CD4-positive, alpha-beta T cell (primary cell): ENCODE results near the gene SPSB4. TPM values are rescaled to one million over a fixed set of nuclear protein-coding genes. Genes with fewer than 3 reads are reported as not detected.

Experiments
- ATAC-seq: fragments of 200-7000 bp; cut with Tn5 transposase; one replicate; pipeline ENCODE4 v1.10.0; 2022; ENCODE audit warnings: mild to moderate bottlenecking; ENCODE audit not compliant: poor library complexity
- CTCF ChIA-PET: fragments of 350-600 bp; sonication (Branson Sonifier 250); formaldehyde crosslinking; loops from one replicate; lab custom pipeline; 2021; ENCODE audit warnings: antibody characterized with exemption, inconsistent platforms; lab: Charles Lee
- POLR2A ChIA-PET: fragments of 350-600 bp; sonication (Branson Sonifier 250); formaldehyde crosslinking; loops from one replicate; lab custom pipeline; 2021; ENCODE audit warnings: antibody characterized with exemption, inconsistent platforms; lab: Charles Lee
- DNase-seq, 14 experiments: peaks; one replicate each; pipeline ENCODE4 v3.0.0-alpha.2; 2013 to 2020; ENCODE audit warnings: mixed read lengths in 2 of 14
- H3K27ac ChIP-seq, 2 donors: one replicate each; pipeline versions ENCODE4 v1.5.1 to v1.7.0; 2013; ENCODE audit warnings: low read length in 2 of 2, low read depth in 1 of 2, mild to moderate bottlenecking in 1 of 2
- H3K27me3 ChIP-seq, 2 experiments: 1 replicate in 1 of 2; 2 replicates in 1 of 2; pipeline versions ENCODE4 v1.6.1 to v1.7.0; 2013; ENCODE audit warnings: low read length in 2 of 2, control low read depth in 1 of 2, mild to moderate bottlenecking in 1 of 2, moderate library complexity in 1 of 2; ENCODE audit not compliant: insufficient read depth in 2 of 2, control insufficient read depth in 1 of 2
- H3K36me3 ChIP-seq: one replicate; pipeline ENCODE4 v1.6.1; 2013; ENCODE audit warnings: low read length, control low read depth; ENCODE audit not compliant: insufficient read depth
- H3K4me1 ChIP-seq: one replicate; pipeline ENCODE4 v1.6.1; 2013; ENCODE audit warnings: low read length, control low read depth; ENCODE audit not compliant: insufficient read depth
- H3K4me3 ChIP-seq: one replicate; pipeline ENCODE4 v1.5.1; 2013; ENCODE audit warnings: mild to moderate bottlenecking, low read length, moderate library complexity
- H3K9me3 ChIP-seq, 2 experiments: 1 replicate in 1 of 2; 2 replicates in 1 of 2; pipeline versions ENCODE4 v1.6.1 to v1.7.0; 2013; ENCODE audit warnings: low read length in 2 of 2, mild to moderate bottlenecking in 2 of 2, control low read depth in 1 of 2, moderate library complexity in 1 of 2; ENCODE audit not compliant: control insufficient read depth in 1 of 2, insufficient read depth in 1 of 2
- H3K27ac Mint-ChIP-seq: one replicate; pipeline ENCODE4 v1.8.0; 2020; ENCODE audit warnings: mixed read lengths
- H3K27me3 Mint-ChIP-seq: one replicate; pipeline ENCODE4 v1.8.0; 2021; ENCODE audit warnings: mixed read lengths
- H3K36me3 Mint-ChIP-seq: one replicate; pipeline ENCODE4 v1.8.0; 2021; ENCODE audit warnings: low read depth, mixed read lengths
- H3K4me1 Mint-ChIP-seq: one replicate; pipeline ENCODE4 v1.8.0; 2021; ENCODE audit warnings: low read depth, mixed read lengths
- H3K4me3 Mint-ChIP-seq: one replicate; pipeline ENCODE4 v1.8.0; 2020; ENCODE audit warnings: mild to moderate bottlenecking, mixed read lengths
- H3K9me3 Mint-ChIP-seq: one replicate; pipeline ENCODE4 v1.8.0; 2020; ENCODE audit warnings: mixed read lengths
- CTCF ChIP-seq: fragments of 200-600 bp; IDR thresholded peaks from one replicate; pipeline ENCODE4 v1.8.0; 2022; ENCODE audit warnings: antibody characterized with exemption, mild to moderate bottlenecking
- intact Hi-C, 2 experiments: fragments of 100-400 bp; cut with DNase I in 1 of 2; cut with micrococcal nuclease in 1 of 2; formaldehyde crosslinking; loops; one replicate each; pipeline versions ENCODE4 v1.15.1 to v1.9.0; 2023 to 2025; cut with DNase I, micrococcal nuclease
- total RNA-seq, 174 experiments: library from RNA in 2 of 174; stranded (reverse) in 2 of 174; gene quantifications; one replicate each; pipeline ENCODE4 v1.2.3 and lab custom pipeline; 2021 to 2026

SPSB4 gene
- total RNA-seq, 2 experiments from 2014 or later: not detected

GRCh38 chr3:141109751-141110150 lies 58.6 kb downstream of the SPSB4 start:
- H3K27me3 ChIP-seq: peaks cover 0 to 2% of the 10 kb centered on the region in 2 experiments
- H3K4me3 Mint-ChIP-seq: no peak overlapping the region
- H3K27ac Mint-ChIP-seq: no peak overlapping the region
- no peak overlapping the region for H3K27ac ChIP-seq
- peak in 1 of 14 experiments; percentile 17 for DNase-seq
- no peak for ATAC-seq
- no peak for TF ChIP-seq CTCF
- intact Hi-C loops: loop anchor here in 1 of 2 experiments (2.0 to 5.0 kb wide), 3 partner anchors 97 to 1682 kb away; no protein-coding TSS in a partner anchor
- H3K9me3 Mint-ChIP-seq: no peaks in the 10 kb centered on the region
- no peaks in the 10 kb centered on the region for H3K9me3 ChIP-seq
- H3K36me3 ChIP-seq: no peaks in the 10 kb centered on the region
- no peak overlapping the region for H3K4me3 ChIP-seq
- CTCF ChIA-PET: no interaction called here
- POLR2A ChIA-PET: no interaction called here
- H3K36me3 Mint-ChIP-seq: no peaks in the 10 kb centered on the region
- no peaks in the 10 kb centered on the region for H3K4me1 Mint-ChIP-seq
- no peaks in the 10 kb centered on the region for H3K4me1 ChIP-seq
- no peaks in the 10 kb centered on the region for H3K27me3 Mint-ChIP-seq

GRCh38 chr3:141110322-141110721 lies 59.2 kb downstream of the SPSB4 start:
- H3K27ac ChIP-seq: no peak overlapping the region
- Mint-ChIP-seq H3K27ac (no peak overlapping the region), H3K4me1 (no peaks in the 10 kb centered on the region), H3K9me3 (no peaks in the 10 kb centered on the region), H3K36me3 (no peaks in the 10 kb centered on the region), H3K27me3 (no peaks in the 10 kb centered on the region), H3K4me3 (no peak overlapping the region)
- no peaks in the 10 kb centered on the region for H3K36me3 ChIP-seq
- no peak overlapping the region for H3K4me3 ChIP-seq
- no peaks in the 10 kb centered on the region for H3K4me1 ChIP-seq
- peaks cover 0 to 2% of the 10 kb centered on the region in 2 experiments for H3K27me3 ChIP-seq
- ATAC-seq (no peak), DNase-seq (no peak)
- H3K9me3 ChIP-seq: no peaks in the 10 kb centered on the region
- intact Hi-C loops: no loop called here
- POLR2A ChIA-PET: no interaction called here
- CTCF ChIA-PET: no interaction called here
- no peak for TF ChIP-seq CTCF

GRCh38 chr3:141111364-141112155 lies 60.4 kb downstream of the SPSB4 start:
- H3K27me3 ChIP-seq: peaks cover 0 to 2% of the 10 kb centered on the region in 2 experiments
- Mint-ChIP-seq H3K9me3 (no peaks in the 10 kb centered on the region), H3K27ac (no peak overlapping the region), H3K27me3 (no peaks in the 10 kb centered on the region), H3K36me3 (no peaks in the 10 kb centered on the region), H3K4me3 (no peak overlapping the region), H3K4me1 (no peaks in the 10 kb centered on the region)
- DNase-seq (no peak), ATAC-seq (no peak)
- no peaks in the 10 kb centered on the region for H3K4me1 ChIP-seq
- intact Hi-C loops: no loop called here
- CTCF ChIA-PET: no interaction called here
- H3K4me3 ChIP-seq: no peak overlapping the region
- H3K36me3 ChIP-seq: no peaks in the 10 kb centered on the region
- H3K27ac ChIP-seq: no peak overlapping the region
- no peak for TF ChIP-seq CTCF
- POLR2A ChIA-PET: no interaction called here
- no peaks in the 10 kb centered on the region for H3K9me3 ChIP-seq
